IPS-20b (cell line): ENCODE data around the gene SPNS3.

Source experiments
- H3K27ac ChIP-seq: one replicate; pipeline ENCODE4 v1.5.1; 2013; ENCODE audit warnings: low read length
- H3K27me3 ChIP-seq: 2 replicates; pipeline ENCODE4 v1.6.1; 2013; ENCODE audit warnings: mild to moderate bottlenecking, low read length, inconsistent platforms; ENCODE audit not compliant: insufficient read depth
- H3K36me3 ChIP-seq: 2 replicates; pipeline ENCODE4 v1.6.1; 2013; ENCODE audit warnings: low read depth, mild to moderate bottlenecking, inconsistent platforms, low read length, moderate library complexity; ENCODE audit not compliant: insufficient read depth
- H3K4me1 ChIP-seq: 2 replicates; pipeline ENCODE4 v1.6.1; 2013; ENCODE audit warnings: mild to moderate bottlenecking, control low read depth, inconsistent platforms, low read length, moderate library complexity; ENCODE audit not compliant: insufficient read depth
- H3K4me3 ChIP-seq: 2 replicates; pipeline ENCODE4 v1.5.1; 2013; ENCODE audit warnings: mild to moderate bottlenecking, low read length, inconsistent platforms
- H3K9ac ChIP-seq: 2 replicates; pipeline ENCODE4 v1.6.1; 2013; ENCODE audit warnings: low read depth, mild to moderate bottlenecking, inconsistent platforms, low read length, moderate library complexity
- H3K9me3 ChIP-seq: 2 replicates; pipeline ENCODE4 v1.6.1; 2013; ENCODE audit warnings: mild to moderate bottlenecking, low read depth, low read length, inconsistent platforms; ENCODE audit not compliant: insufficient read depth

The SPNS3 gene

DNA sequence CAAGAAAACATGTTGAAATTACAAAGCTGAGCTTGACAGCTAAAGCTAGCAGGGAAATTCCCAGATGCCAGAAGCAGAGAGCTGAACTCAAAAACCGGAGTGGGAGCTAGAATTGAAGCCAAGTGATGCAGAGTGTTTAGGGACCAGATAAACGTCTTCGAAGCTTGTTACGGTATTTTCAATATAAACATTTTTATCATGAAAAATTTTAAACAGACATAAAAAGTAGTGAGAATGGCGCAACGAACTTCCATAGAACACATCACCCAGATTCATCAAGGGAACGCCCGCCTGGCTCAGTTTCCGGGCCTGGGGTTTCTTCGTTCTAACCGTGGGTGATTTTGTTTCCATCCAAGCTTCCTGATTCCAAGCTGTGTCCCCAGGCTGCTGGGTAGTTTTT lies 83.0 kb downstream of the SPNS3 start:
- Histone ChIP-seq H3K9ac (no peak overlapping the region), H3K36me3 (no peaks in the 10 kb centered on the region), H3K4me1 (no peaks in the 10 kb centered on the region; the same call in 1 of the 2 replicates), H3K27me3 (peaks cover 19% of the 10 kb centered on the region; the same call in 1 of the 2 replicates), H3K27ac (no peak overlapping the region), H3K4me3 (no peak overlapping the region), H3K9me3 (no peaks in the 10 kb centered on the region)

DNA sequence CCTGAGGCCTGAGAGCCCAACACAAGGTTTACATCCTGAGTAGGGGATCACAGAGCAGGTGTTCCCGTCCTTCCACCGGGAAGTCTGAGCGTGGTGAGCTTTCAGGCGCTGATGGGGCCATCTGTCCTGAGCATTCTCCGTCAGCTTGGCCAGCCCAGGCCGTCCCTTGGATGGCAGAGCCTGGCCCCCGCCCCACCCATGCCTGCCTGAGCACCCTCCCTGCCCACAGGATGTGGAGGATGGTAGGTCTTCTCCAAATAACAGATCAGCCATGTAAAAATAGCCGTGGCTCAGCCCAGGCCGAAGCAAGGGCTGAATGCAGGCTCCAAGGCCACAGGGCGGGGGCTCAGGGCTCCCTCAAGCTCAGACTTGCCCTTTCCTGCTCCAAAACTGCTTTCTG lies 85.2 kb downstream of the SPNS3 start:
- Histone ChIP-seq H3K9me3 (no peaks in the 10 kb centered on the region), H3K4me1 (no peaks in the 10 kb centered on the region), H3K4me3 (no peak overlapping the region)

GRCh38 chr17:4519361-4519788 lies 85.6 kb downstream of the SPNS3 start:
- H3K4me3 ChIP-seq: no peak overlapping the region
- H3K9ac ChIP-seq: no peak overlapping the region
- H3K27ac ChIP-seq: no peak overlapping the region
- H3K36me3 ChIP-seq: no peaks in the 10 kb centered on the region
- no peaks in the 10 kb centered on the region for H3K4me1 ChIP-seq
- H3K27me3 ChIP-seq: peaks cover 19% of the 10 kb centered on the region; the same call in 1 of the 2 replicates
- H3K9me3 ChIP-seq: no peaks in the 10 kb centered on the region

More for the DNA sequence above, 85.2 kb downstream of the SPNS3 start:
- Histone ChIP-seq H3K27ac (no peak overlapping the region), H3K9ac (no peak overlapping the region), H3K27me3 (peaks cover 19% of the 10 kb centered on the region; the same call in 1 of the 2 replicates), H3K36me3 (no peaks in the 10 kb centered on the region)

DNA sequence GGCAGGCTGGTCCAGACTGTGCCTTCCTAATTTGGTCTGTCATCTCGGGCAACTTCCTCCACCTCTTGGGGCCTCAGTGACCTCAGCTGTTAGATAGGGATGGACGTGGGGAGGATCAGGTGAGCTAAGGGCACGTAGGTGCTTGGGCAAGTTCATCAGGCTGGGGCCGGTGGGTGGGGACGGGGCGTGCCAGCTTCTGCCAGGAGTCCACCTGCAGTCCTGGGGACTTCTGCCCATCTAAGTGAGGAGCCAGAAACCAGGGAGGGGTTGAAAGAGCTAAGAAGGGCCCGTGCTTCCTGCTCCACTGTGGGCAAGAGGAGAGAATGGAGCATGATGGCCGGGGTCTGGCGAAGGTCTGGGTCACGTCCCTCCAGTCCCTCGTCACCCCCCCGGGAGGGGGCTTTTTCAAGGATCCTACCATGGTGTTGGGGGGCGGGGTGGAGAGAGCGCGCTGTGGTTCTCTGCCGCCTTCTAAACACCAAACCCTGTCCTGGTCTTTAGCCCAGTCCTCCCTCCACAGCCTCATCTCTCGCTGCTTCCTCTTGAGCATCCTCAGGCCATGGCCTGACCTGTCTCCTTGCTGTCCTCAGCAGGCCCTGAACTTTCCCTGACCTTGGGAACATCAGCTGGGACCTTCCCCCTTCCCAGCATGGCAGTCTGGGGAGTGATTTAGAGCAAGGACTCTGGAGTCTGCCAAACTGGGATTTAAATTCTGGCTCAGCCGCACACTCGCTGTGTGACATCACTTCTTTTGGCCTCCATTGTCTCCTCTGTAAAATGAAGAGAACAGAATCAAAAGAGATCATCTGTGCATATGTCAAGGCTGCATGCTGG lies 86.5 kb downstream of the SPNS3 start:
- Histone ChIP-seq H3K36me3 (no peaks in the 10 kb centered on the region), H3K9me3 (no peaks in the 10 kb centered on the region), H3K4me1 (no peaks in the 10 kb centered on the region), H3K9ac (no peak overlapping the region), H3K27me3 (peaks cover 26% of the 10 kb centered on the region), H3K27ac (no peak overlapping the region), H3K4me3 (no peak overlapping the region)

DNA sequence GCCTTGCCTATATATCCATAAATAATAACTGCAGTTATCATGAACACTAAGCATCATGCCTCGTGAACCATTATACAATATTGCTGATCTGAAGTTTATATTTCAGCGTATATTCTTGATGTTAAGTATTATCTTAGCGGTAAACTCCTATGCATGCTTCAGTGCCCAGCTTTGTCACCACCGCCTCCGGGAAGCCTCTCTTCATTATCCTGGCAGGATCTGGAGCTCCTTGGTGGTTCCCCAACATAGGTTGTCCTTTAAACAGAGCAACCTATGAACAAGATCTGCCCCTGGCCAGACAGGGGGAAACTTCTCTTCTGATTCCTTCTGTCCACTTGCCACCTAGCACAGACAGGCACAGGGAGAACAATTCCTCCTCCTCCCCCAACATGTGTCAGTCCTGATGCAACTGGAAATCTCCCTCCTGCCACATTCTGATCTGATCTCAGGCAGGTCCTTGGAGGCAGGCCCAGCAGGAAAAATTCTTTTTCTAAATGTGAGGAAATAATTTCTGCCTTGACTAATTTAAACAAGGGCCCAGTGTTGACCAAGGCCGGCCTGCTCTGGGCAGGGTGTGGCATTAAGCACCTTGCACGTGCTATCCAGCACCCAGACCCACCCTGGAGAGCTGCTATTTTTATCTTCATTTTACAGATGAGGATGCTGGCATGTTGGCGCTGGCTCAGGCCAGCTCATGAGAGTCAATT lies 87.3 kb downstream of the SPNS3 start:
- Histone ChIP-seq H3K27me3 (peaks cover 34% of the 10 kb centered on the region), H3K9me3 (no peaks in the 10 kb centered on the region), H3K4me3 (no peak overlapping the region), H3K36me3 (no peaks in the 10 kb centered on the region), H3K4me1 (no peaks in the 10 kb centered on the region), H3K9ac (no peak overlapping the region), H3K27ac (no peak overlapping the region)

- no peaks in the 10 kb centered on the region for H3K36me3 ChIP-seq
- no peaks in the 10 kb centered on the region for H3K4me1 ChIP-seq
- peaks cover 50% of the 10 kb centered on the region for H3K27me3 ChIP-seq
- no peak overlapping the region for H3K9ac ChIP-seq
- no peaks in the 10 kb centered on the region for H3K9me3 ChIP-seq
- H3K4me3 ChIP-seq: no peak overlapping the region
- H3K27ac ChIP-seq: no peak overlapping the region
Measured at GRCh38 chr17:4522661-4523060, 88.9 kb downstream of the SPNS3 start.

DNA sequence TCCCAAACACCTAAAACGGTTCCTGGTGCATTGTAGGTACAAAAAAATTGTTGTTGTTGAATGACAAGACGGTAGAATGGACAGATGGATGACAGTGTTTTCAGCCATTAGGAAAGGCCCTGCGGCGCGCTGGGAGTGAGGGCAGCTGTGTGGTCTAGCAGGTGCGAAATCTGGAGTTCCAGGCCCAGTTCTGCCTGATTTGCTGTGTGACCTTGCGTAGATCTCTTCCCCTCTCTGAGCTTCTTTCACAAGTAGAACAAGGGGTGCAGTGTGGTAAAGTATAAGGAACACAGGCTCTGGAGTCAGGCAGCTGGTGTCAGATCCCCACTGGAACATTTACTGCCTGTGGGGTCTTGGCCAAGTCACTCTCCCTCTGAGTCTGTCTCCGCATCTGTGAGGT lies 90.2 kb downstream of the SPNS3 start:
- Histone ChIP-seq H3K4me3 (no peak overlapping the region), H3K36me3 (no peaks in the 10 kb centered on the region), H3K4me1 (no peaks in the 10 kb centered on the region), H3K27ac (no peak overlapping the region), H3K9ac (no peak overlapping the region), H3K9me3 (no peaks in the 10 kb centered on the region), H3K27me3 (peaks cover 62% of the 10 kb centered on the region)

DNA sequence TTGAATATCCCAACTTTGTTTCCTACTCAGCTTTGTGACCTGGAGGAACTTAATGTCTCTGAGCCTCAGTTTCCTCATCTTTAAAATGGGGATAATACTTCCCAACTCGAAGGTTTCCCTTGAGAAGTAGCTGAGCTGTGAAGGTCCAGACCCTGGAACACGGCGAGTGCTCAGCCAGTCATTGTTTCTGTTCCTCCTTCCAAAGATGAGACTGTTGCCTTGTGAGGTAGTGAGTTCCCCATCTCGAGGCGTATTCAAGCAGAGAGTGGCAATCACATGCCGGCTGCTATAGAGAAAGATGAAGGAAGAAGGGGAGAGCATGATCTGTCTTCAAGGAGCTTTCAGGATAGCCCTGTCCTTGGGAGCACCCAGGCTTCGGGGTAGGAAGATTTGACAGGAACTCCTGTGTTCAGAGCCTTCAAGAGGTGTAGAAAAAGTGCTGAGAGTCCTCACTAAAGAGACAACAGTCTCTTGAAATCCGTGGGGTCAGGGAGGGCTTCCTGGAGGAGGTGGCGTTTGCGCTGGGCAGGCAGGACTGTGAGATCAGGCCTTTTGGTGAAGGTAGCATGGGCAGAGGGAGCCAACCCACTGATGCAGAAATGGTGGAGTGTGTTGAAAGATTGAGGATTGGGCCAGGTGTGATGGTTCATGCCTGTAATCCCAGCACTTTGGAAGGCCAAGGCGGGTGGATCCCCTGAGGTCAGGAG lies 92.1 kb downstream of the SPNS3 start:
- H3K27ac ChIP-seq: no peak overlapping the region
- peaks cover 70% of the 10 kb centered on the region for H3K27me3 ChIP-seq
- no peaks in the 10 kb centered on the region for H3K4me1 ChIP-seq
- no peak overlapping the region for H3K9ac ChIP-seq
- no peak overlapping the region for H3K4me3 ChIP-seq
- H3K9me3 ChIP-seq: no peaks in the 10 kb centered on the region
- H3K36me3 ChIP-seq: no peaks in the 10 kb centered on the region

GRCh38 chr17:4527134-4527533 lies 93.4 kb downstream of the SPNS3 start:
- no peaks in the 10 kb centered on the region for H3K9me3 ChIP-seq
- H3K4me1 ChIP-seq: no peaks in the 10 kb centered on the region
- H3K27me3 ChIP-seq: peaks cover 74% of the 10 kb centered on the region
- H3K36me3 ChIP-seq: no peaks in the 10 kb centered on the region
- H3K9ac ChIP-seq: no peak overlapping the region
- no peak overlapping the region for H3K27ac ChIP-seq
- no peak overlapping the region for H3K4me3 ChIP-seq

DNA sequence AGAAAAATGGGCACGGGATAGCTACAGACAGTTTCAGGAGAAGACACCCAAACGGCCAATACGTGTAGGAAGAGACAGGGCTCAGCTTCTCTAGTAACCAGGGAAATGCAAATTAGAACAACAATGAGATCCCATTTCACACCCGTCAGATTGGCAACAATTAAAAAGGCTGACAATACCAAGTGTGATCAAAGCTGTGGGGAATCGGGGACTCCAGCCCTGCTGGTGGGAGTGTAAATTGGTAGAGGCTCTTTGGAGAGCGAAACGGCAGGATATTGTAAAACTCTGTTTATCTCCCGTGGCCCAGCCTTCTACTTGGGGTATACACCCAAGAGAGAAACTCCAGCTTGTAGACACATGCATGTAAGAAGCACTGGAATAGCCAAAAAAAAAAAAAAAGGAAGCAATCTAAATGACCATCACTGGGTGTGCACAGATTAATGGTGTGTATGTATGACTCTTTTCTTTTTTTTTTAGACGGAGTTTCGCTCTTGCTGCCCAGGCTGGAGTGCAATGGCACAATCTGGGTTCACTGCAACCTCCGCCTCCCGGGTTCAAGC lies 93.9 kb downstream of the SPNS3 start:
- H3K27ac ChIP-seq: no peak overlapping the region
- H3K9me3 ChIP-seq: no peaks in the 10 kb centered on the region
- no peaks in the 10 kb centered on the region for H3K4me1 ChIP-seq

DNA sequence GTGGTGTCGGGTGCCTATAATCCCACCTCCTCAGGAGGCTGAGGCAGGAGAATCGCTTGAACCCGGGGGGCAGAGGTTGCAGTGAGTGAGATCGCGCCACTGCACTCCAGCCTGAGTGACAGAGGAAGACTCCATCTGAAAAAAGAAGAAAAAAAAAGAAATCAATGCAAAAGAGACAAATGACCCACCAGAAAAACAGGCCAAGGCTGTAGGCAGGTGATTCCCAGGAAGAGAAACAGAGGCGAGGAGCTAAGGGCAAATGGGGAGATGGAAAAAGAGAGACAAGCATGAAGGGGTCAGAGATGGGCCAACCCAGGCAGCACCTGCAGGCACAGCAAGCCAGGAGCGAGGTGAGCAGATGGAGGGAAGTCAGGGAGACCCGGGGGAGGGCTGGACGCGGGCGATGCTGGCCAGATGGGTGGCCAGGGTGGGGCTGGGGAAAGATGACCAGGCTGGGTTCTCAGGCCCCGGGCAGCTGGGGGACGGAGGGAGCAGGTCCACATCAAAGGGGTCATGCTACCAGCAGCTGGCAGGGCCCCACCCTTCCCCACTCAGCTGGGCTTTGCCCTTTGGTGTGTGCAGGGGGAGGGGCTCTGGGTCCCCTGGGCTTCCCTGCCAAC lies 95.9 kb downstream of the SPNS3 start:
- no peak overlapping the region for H3K27ac ChIP-seq
- H3K36me3 ChIP-seq: no peaks in the 10 kb centered on the region
- H3K9me3 ChIP-seq: no peaks in the 10 kb centered on the region
- H3K9ac ChIP-seq: no peak overlapping the region
- H3K4me3 ChIP-seq: no peak overlapping the region
- peaks cover 98% of the 10 kb centered on the region for H3K27me3 ChIP-seq
- no peaks in the 10 kb centered on the region for H3K4me1 ChIP-seq

More for the DNA sequence above, 93.9 kb downstream of the SPNS3 start:
- Histone ChIP-seq H3K36me3 (no peaks in the 10 kb centered on the region), H3K27me3 (peaks cover 79% of the 10 kb centered on the region), H3K4me3 (no peak overlapping the region), H3K9ac (no peak overlapping the region)
